ENCODE data around the gene RAB11A.
A peak's percentile ranks its signal among the peaks of the same experiment; 100 is the strongest.
"Not testable (repeated sequence)": the region's sequence is repeated elsewhere in the genome, so short reads cannot be mapped to it uniquely, and the experiment has no call there.

The RAB11A gene

DNA sequence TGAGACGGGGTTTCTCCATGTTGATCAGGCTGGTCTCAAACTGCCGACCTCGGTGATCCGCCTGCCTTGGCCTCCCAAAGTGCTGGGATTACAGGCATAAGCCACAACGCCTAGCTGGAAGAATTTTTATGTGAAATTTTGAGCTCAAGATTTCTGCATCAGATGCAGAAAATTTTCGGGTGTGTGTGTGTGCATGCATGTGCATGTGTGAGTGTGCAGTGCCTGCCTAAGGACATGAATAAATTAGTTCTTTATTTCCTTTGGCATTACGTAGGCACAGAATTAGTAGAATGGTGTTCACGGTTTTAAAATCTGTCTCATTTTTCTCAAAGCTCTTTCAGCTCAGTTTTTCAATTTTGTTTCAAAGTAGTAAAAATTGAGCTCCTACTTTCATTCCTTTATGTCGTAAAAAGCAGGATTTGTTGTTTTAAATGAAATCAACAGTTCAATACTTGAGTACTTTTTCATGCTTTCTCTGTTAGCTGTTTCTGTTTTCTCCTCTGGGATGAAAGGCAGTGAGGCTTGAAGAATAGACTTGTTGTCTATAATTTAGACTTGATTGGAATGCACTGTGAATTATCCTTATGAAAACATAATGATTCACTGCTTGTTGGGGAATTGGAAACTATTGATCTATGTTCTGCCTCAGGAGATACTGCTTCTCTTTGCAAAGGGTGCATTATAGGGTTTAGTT is 23.3 kb upstream of the RAB11A start:
- DNase-seq: no peak

DNA sequence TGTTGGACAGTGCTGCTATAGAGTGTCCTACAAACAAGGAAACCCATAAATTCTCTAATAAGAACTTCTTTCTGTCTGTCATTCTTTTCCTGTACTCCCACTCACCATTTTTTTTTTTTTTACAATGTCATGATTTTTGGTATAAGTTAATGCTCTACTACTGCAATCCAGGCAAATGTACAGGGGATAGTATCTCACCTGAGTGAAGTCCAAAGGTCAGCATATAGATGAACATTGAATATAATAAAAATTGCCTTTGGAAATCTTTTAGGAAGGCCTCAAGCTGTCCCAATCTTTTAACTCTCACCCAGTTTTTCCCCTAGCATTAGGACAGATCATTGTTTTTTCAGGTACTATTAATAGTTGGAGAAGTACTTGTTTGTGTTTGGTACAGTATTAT is 21.3 kb upstream of the RAB11A start:
- no peak for DNase-seq

DNA sequence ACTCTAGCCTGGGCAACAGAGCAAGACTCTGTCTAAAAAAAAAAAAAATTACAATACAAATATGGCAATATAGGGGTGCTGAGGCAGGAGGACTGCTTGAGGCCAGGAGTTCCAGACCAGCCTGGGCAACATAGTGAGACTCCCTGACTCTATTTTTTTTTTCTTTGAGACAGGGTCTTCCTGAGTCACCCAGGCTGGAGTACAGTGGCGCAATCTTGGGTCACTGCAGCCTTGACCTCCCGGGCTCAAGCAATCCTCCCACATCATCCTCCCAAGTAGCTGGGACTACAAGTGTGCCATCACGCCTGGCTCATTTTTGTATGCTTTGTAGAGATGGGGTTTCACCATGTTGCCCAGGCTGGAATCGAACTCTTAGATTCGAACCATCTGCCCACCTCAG is 17.3 kb upstream of the RAB11A start:
- DNase-seq: no peak

DNA sequence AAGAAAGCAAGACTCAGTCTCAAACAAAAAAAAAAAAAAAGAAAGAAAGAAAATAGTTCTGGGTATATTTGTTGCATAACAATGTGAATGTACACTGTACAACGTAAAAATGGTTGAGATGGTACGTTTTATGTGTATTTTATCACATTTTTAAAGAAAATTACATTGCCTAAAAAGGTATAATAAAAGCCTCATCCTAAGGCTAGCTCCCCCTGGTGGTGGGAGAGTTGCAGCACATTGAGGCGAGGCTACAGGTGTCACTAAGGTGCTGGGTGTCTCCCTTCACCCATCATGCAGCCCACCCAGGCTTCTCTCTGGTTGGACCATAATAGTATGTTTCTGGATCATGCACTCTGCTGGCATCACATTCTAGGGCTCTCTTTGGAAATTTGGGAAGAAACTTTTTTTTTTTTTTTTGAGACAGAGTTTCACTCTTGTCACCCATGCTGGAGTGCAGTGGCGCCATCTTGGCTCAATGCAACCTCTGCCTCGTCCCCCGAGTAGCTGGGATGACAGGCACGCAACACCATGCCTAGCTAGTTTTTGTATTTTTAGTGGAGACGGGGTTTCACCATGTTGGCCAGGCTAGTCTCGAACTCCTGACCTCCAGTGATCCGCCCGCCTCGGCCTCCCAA is 12.4 kb upstream of the RAB11A start:
- no peak for DNase-seq

DNA sequence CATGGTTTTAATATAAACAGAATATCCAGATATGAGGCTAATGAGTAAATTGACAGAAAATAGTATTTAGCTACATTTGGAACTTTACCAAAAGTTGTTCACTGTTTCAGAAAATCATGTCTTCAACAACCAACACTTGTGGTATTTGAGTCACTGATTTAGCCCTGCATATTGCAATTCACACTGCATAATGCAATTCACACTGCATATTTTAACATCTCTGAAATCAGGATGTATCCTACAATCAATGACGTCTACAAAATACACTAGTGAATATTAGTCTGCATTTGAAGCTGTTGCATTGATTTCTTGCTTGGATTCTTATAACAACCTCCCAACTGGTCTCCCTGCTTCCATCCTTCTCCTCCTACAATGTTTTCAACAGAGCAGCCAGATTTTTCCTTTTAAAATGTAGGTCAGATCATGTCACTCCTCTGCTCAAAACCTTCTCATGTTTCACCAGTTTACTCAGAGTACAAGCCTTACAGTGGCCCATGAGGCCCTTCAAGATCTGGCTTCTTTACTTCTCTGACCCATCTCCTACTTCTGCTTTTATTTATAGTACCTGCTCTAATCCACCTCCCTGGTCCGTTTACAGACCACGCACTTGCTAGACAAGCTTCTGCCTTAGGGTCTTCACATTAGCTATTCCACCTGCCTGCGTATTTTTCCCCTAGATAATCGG is 11.4 kb upstream of the RAB11A start:
- no peak for DNase-seq

DNA sequence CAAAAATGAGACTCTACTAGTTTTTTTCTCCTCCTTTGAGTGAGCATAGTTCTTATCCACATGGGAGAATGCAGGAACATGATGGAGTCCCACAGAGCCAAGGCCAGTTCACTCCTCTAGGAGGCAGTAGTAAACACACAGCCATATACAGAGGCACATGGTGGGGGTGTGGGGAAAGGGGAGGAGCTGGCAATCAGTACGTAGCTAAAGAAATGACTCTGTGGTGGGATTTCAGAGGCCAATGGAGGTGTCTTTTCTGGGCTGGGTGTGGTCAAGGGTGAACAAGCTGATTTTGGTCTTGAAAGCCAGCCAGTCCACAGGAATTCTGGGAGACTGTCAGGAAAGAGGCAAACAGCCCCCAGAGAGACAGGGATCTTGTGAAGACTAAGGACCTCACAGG is 6.6 kb upstream of the RAB11A start:
- no peak for DNase-seq

DNA sequence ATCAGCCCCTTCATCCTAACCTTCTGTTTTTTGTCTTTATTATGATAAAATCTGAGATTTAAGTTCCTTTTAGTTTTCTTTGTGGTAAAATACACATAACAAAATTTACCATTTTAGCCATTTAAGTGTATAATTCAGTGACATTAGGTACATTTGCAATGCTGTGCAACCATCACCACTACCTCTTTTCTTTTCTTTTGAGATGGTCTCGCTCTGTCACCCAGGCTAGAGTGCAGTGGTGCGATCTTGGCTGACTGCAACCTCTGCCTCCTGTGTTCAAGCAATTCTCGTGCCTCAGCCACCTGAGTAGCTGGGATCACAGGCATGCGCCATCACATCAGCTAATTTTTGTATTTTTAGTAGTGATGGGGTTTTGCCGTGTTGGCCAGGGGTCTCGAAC is 6.2 kb upstream of the RAB11A start:
- no peak for DNase-seq

DNA sequence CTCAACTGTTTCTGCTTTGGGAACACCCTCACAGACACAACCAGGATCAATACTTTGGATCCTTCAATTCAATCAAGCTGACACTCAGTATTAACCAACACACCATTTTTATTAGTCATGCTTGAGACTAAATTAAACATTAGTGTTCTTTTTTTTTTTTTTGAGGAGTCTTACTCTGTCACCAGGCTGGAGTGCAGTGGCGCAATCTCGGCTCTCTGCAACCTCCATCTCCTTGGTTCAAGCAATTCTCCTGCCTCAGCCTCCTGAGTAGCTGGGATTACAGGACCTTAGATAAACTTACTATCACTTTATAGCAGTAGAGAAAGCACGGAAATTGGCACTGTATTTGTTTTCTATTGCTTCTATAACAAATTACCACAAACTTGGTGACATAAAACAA is 2.0 kb upstream of the RAB11A start:
- DNase-seq: no peak

DNA sequence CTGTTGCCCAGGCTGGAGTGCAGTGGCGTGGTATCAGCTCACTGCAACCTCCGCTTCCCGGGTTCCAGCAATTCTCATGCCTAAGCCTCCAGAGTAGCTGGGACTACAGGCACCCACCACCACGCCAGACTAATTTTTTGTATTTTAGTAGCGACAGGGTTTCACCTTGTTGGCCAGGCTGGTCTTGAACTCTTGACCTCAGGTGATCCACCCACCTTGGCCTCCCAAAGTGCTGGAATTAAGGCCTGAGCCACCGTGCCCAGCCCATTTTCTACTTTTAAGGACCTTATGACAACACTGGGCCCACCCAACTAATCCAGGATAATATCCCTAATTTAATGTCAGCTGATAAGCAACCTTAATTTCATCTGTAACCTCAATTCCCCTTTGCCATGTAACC is 1.4 kb upstream of the RAB11A start:
- not testable (repeated sequence) for DNase-seq

DNA sequence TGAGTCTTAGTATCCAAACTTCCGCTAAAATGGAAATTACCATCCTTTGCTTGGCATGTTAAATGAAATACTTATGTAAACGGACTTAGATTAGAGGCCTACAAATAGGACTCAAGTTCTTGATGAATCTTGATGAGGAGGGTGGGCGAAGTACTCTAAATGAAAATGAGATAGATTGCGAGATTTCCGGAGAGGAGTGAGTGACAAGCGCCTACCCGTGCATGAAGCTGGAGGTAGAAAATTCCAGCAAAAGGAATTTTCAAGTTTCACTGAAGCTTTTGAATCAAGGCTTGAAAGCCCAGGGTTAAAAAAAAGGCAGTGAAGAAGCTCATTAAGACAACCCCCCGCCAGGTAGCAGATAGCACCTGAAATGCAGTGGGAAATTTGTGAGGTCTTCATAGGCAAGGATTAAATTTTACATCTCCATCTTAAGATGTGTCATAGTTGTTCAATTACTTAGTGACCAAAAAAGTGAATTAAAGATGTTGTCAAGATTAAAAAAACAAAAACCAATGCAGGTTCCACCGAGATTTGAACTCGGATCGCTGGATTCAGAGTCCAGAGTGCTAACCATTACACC is 655 bp upstream of the RAB11A start:
- no peak for DNase-seq

DNA sequence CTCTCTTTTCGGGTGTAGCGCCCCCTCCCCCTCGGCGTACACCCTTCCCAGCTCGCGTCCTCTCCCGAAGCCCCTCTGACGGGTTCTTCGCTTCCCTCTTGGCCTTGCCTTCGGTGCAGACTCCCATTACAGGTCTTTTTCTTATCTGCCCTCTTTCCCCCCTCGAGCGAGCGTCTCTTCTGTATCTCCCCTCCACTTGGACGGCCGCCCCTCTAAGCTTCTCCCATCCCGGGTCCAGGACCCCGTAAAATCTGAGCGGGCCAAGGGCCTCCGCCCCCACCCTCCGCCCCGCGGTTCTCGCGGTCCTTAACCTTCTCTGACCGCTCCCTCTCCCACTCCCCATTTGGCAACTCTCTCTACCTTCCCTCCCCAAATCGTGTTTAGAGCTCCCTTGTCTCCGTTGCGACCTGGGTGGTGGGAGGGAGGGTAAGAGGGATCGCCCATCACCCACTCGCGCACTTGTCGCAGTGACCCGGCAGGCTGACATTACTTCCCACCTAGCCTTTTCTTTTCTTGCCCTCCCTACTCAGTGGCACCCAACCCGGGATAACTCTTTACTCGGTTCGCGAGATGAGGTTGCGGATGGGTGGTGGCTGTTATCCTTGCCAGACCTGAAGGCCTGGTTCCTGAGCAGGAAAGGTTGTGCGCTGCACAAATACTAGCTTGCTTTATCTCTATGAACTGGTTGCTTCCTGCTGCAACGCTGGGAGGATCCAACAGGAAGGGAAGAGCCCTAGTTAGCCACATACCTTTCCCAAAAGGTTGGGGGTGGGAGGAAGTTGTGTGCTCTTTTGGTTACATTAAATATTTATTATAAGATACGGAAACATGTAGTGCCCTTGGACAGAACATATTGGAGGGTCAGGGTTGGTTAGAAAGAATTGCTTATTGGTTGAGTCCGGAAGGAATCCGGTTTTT is 922 bp downstream of the RAB11A start:
- DNase-seq: peak; percentile 8

DNA sequence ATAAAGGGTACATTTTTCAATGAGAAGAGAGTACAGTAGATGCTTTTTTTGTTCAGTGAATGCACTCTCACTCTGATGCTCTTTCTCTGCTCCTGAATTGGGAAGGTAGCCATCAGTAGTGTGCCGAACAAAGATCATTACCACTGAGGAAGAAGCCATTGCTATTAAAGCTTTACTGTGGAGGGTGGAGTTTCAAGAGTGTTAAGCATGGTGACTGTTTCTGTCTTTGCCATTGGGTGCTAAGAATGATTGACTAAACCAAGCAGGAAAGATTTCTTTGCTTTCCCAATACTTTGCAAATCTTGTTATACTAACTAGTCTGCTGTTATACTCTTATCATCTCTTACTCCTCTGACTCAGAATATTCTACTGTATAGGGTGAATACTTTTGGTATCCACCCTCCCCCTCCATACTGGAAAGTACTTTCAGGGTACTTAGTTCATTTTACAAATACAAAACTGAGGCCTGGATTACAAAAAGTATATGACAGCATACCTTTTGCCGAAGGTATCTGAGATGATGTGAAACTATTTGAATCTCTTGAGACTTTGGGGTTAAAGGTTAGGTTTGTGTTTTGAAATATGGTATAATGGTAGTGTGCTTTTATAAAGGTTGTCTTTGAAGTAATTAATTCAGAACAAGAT is 1.7 kb downstream of the RAB11A start:
- DNase-seq: peak; percentile 13

DNA sequence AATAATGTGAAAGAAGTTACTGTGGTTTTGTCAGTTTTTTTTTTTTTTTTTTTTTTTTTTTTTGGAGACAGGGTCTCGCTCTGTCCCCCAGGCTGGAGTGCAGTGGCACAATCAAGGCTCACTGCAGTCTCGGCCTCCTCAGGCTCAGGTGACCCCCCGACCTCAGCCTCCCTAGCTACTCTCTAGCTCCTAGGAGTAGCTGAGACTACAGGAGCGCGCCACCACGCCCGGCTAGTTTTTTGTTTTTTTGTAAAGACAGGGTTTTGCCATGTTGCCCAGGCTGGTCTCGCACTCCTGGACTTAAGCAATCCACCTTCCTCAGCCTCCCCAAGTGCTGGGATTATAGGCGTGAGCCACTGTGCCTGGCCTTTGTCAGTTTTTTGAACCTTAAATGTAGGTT is 2.6 kb downstream of the RAB11A start:
- DNase-seq: not testable (repeated sequence)

DNA sequence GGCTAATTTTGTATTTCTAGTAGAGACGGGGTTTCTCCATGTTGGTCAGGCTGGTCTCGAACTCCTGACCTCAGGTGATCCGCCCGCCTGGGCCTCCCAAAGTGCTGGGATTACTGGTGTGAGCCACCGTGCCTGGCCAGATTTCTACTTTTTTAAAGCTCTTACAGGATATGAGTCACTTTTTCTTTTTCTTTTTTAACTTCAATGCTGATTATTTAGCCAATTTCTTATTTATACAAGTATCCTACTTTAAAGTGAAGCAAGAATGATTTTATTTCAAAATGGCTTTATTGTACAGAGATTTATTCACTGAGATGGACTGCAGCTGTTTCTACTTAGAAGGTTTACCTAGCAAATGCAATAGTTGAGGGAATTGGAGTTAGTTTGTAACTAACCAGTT is 3.3 kb downstream of the RAB11A start:
- DNase-seq: not testable (repeated sequence)

DNA sequence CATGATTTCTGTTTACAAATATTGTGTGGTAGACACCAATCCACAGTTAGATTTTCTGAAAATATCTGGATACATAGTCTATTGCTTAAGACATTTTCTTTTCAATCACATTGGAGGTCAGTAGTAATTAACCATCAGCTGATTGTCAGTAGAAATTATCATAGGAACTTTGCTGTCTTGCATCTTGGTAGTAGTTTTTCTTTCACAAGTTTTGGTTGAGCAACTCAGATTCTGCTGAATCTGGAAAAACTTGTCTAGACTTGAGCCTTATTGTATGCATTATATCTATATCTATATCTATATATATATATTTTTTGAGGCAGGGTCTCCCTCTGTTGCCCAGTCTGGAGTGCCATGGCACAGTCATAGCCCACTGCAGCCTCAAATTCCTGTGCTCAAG is 4.0 kb downstream of the RAB11A start:
- no peak for DNase-seq

DNA sequence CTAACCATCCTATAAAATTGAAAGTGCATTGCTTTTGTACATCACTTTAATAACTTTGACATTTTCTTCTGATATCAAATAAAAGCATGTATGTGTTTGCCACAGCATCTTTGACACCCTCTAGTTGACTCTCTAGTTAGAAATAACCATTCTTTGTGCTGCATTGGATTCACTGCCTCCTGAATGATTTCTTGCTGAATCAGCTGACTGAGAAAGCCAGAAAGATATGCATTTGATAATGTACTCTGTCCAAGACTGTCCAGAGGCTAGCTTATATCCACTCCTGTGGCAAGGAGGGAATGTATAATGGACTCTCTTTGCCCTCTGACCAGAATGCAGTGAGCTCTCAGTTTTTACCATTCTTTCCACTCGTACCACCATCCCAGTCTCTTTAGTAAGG is 6.2 kb downstream of the RAB11A start:
- no peak for DNase-seq

DNA sequence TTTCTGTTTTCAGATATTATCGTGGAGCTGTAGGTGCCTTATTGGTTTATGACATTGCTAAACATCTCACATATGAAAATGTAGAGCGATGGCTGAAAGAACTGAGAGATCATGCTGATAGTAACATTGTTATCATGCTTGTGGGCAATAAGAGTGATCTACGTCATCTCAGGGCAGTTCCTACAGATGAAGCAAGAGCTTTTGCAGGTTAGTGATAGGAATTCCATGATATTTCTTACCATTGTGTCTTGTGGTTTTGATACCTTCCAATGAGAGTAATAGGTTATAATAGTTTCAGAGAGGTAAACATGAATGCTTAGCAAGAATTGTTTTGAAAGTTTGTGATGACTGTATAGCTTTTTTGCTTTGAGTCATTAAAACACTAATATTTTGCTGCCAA is 8.5 kb downstream of the RAB11A start:
- DNase-seq: no peak

DNA sequence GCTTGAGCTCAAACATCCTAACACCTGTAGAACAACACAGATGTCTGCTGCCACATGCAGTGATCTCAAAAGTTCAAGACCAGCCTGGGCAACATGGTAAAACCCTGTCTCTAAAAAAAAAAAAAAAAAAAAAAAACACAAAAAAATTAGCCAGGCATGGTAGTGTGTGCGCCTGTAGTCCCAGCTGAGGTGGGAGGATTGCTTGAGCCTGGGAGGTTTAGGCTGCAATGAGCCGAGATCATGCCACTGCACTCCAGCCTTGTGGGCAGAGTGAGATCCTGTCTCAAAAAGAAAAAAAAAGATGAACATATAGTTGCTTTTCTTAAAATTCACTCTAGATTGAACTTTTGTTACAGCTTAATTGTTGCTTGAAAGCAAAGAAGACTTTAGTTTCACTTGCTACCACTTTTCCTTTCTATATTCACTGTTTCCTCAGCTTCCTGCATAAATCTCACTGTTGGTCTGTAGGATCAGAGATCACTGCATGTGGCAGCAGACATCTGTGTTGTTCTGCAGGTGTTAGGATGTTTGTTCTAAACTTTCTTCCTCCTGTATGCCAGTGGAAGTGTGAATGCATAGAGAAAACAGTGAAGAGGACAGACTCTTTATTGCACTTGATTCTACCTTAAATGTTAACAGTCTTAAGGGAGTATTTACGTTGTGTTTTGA is 12.6 kb downstream of the RAB11A start:
- no peak for DNase-seq

DNA sequence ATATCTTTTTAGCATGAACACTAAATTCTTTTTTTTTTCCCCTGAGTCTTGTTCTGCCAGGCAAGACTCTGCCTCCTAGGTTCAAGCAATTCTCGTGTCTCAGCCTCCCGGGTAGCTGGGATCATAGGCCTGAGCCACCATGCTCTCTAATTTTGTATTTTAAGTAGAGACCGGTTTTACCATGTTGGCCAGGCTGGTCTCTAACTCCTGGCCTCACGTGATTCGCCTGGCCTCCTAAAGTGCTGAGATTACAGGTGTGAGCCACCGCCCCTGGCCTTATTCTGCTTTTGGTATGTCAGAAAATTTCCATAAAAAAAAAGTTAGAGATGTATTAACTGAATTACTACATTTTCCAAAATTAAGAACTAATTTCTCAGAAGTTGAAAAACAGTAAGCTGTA is 14.3 kb downstream of the RAB11A start:
- no peak for DNase-seq

DNA sequence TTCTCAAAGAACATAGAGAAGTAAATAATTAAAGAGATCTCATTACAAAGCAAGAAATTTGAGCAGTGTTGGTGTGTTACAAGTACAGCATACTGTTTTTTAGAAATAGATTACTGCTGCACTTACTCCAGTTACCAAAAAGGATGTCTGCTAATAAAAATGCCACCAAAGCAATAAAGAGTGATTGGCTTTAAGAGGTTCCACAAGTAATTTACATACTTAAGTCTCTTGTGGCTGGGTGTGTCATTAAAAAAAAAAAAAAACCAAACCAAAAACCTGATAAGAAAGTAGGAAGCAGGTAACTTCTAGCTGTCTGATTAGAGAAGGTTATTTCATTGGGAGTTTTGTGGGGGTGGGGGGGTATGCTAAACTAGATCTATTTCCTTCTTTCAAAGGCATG is 15.2 kb downstream of the RAB11A start:
- no peak for DNase-seq

DNA sequence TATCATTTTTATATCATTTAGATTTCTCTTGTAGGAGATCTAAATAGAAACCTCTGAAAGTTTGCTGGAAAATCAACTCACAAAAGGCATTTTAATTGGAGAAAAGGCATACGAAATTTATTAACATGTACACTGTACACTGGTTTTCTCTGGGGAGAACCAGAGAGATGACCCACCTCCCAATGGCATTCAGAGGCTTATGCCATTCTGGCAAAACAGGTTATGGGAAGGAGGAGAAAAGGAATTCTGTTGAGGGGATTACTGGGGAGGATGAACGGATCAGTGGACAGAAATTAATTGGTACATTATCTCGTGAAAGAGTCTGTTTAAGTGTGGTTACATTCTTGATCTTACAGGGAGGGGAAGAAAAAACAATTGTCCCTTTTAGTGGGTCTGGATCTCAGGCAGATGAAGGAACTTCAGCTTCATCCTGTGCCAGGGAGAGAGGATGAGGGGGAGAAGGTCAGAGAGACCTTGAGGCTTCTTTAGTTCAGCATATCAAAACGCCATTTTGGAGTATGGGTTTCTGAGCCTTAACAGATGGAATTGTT is 16.5 kb downstream of the RAB11A start:
- DNase-seq: no peak

DNA sequence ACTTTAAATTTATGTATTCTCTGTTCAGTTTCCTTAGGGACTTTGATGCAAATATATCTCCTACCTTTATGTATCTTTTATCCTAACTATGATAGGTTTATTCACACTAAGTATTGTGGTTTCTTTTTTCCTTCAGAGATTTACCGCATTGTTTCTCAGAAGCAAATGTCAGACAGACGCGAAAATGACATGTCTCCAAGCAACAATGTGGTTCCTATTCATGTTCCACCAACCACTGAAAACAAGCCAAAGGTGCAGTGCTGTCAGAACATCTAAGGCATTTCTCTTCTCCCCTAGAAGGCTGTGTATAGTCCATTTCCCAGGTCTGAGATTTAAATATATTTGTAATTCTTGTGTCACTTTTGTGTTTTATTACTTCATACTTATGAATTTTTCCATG is 18.3 kb downstream of the RAB11A start:
- no peak for DNase-seq
